Transverse colon (tissue), 4 donors: ENCODE measurements around the gene BACH2. TPM values are rescaled to one million over a fixed set of nuclear protein-coding genes. Genes with fewer than 3 reads are reported as not detected.
A peak's percentile ranks its signal among the peaks of the same experiment; 100 is the strongest.

Experiments used
- DNase-seq: peaks from one replicate; pipeline ENCODE4 v3.0.0-alpha.2; 2019
- H3K27ac ChIP-seq, 4 donors: fragments of 200-600 bp; sonication (generic); 2 replicates each; pipeline ENCODE4 v1.5.1; 2016 to 2018; ENCODE audit warnings: inconsistent platforms in 4 of 4
- H3K27me3 ChIP-seq: fragments of 200-600 bp; sonication (generic); 2 replicates; pipeline ENCODE4 v1.5.1; 2017; ENCODE audit warnings: inconsistent platforms
- H3K36me3 ChIP-seq, 4 donors: fragments of 200-600 bp; sonication (generic); 2 replicates each; pipeline ENCODE4 v1.5.1; 2017 to 2019; ENCODE audit warnings: inconsistent platforms in 4 of 4
- H3K4me1 ChIP-seq, 4 donors: fragments of 200-600 bp; sonication (generic); 2 replicates each; pipeline ENCODE4 v1.5.1; 2017 to 2020; ENCODE audit warnings: inconsistent platforms in 4 of 4
- H3K4me3 ChIP-seq, 4 donors: fragments of 200-600 bp; sonication (generic); 1 replicate in 1 of 4; 2 replicates in 3 of 4; pipeline versions ENCODE4 v1.5.1 to v1.6.1; 2017 to 2019; ENCODE audit warnings: inconsistent platforms in 4 of 4
- H3K9me3 ChIP-seq, 2 donors: fragments of 200-600 bp; sonication (generic); 2 replicates each; pipeline ENCODE4 v1.5.1; 2017 to 2019; ENCODE audit warnings: inconsistent platforms in 2 of 2
- CTCF ChIP-seq, 5 experiments: fragments of 200-600 bp in 3 of 5; fragments of 450-650 bp in 2 of 5; sonication (generic) in 3 of 5; IDR thresholded peaks; 1 replicate in 2 of 5; 2 replicates in 3 of 5; pipeline ENCODE4 v1.5.1; 2016 to 2017; ENCODE audit warnings: antibody characterized with exemption in 5 of 5, inconsistent platforms in 3 of 5, mild to moderate bottlenecking in 2 of 5, moderate library complexity in 1 of 5
- EP300 ChIP-seq: sonication (generic); formaldehyde crosslinking; IDR thresholded peaks from one replicate; pipeline ENCODE4 v1.6.1; 2017; ENCODE audit warnings: antibody characterized with exemption, low read depth
- POLR2A ChIP-seq: fragments of 450-650 bp; IDR thresholded peaks from one replicate; pipeline ENCODE4 v1.6.1; 2016; ENCODE audit warnings: antibody characterized with exemption, mild to moderate bottlenecking, moderate library complexity
- POLR2AphosphoS5 ChIP-seq, 3 donors: sonication (generic); formaldehyde crosslinking; IDR thresholded peaks; one replicate each; pipeline ENCODE4 v1.6.1; 2016; ENCODE audit warnings: antibody characterized with exemption in 3 of 3
- WGBS, 2 donors: methylation state at CpG; one replicate each; pipeline ENCODE4 v1.1.5; 2018; ENCODE audit warnings: low coverage in 1 of 2; 5-methylcytosine and 5-hydroxymethylcytosine counted together
- in situ Hi-C, 4 donors: fragments of 200-750 bp; cut with MboI; loops; one replicate each; pipeline versions ENCODE4 v1.15.0 to v1.15.1; 2017; ENCODE audit warnings: low sequenced_read_pairs in 3 of 4, low pct_ligation_motif_present in 1 of 4, low pct_unique_long_range_greater_than_20kb in 1 of 4
- intact Hi-C: fragments of 100-400 bp; cut with DNase I; formaldehyde crosslinking; loops from one replicate; pipeline ENCODE4 v1.15.1; 2023; ENCODE audit warnings: low total_unique reads
- total RNA-seq, 4 donors: library from RNA; depleted of rRNA; stranded (reverse); fragments of >200 nt; gene quantifications; one replicate each; pipeline ENCODE4 v1.1.0, GENCODE V29; 2016

Gene BACH2
- total RNA-seq, 4 donors from 2014 or later: 0.20 to 7.5 (median 2.4) TPM

GRCh38 chr6:90179190-90180169 lies 117.2 kb downstream of the BACH2 start:
- Histone ChIP-seq H3K4me1 (peaks cover 0 to 25% (median 7%) of the 10 kb centered on the region in 4 donors), H3K27me3 (no peaks in the 10 kb centered on the region), H3K36me3 (no peaks in the 10 kb centered on the region), H3K4me3 (no peak overlapping the region), H3K27ac (no peak overlapping the region), H3K9me3 (no peaks in the 10 kb centered on the region)
- in situ Hi-C loops (no loop called here), intact Hi-C loops (no loop called here)
- WGBS, 2 donors: 89 to 100% methylated on average over 1 of the region's 1 CpG
- TF ChIP-seq POLR2AphosphoS5 (IDR thresholded peaks at IDR 0.05) (no peak), CTCF (IDR thresholded peaks at IDR 0.05) (peak in 4 of 5 experiments; percentile 18 to 43 (median 31)), EP300 (no peak), POLR2A (no peak)
- DNase-seq: no peak

- WGBS, 2 donors: 12 to 35% methylated on average over 4 of the region's 4 CpGs
- no peaks in the 10 kb centered on the region for H3K27me3 ChIP-seq
- no peak for DNase-seq
- H3K4me1 ChIP-seq: peaks cover 0 to 17% (median 7%) of the 10 kb centered on the region in 4 donors
- TF ChIP-seq CTCF (IDR thresholded peaks at IDR 0.05) (no peak), EP300 (no peak), POLR2AphosphoS5 (IDR thresholded peaks at IDR 0.05) (no peak), POLR2A (no peak)
- no peaks in the 10 kb centered on the region for H3K36me3 ChIP-seq
- intact Hi-C loops (no loop called here), in situ Hi-C loops (no loop called here)
- H3K9me3 ChIP-seq: no peaks in the 10 kb centered on the region
- H3K4me3 ChIP-seq: no peak overlapping the region
- no peak overlapping the region for H3K27ac ChIP-seq
Measured at GRCh38 chr6:90178384-90178855, 118.2 kb downstream of the BACH2 start.

- Histone ChIP-seq H3K27me3 (no peaks in the 10 kb centered on the region), H3K4me1 (peaks cover 0 to 17% (median 7%) of the 10 kb centered on the region in 4 donors), H3K36me3 (no peaks in the 10 kb centered on the region), H3K4me3 (no peak overlapping the region), H3K9me3 (no peaks in the 10 kb centered on the region), H3K27ac (no peak overlapping the region)
- in situ Hi-C loops: no loop called here
- WGBS, 2 donors: 67 to 76% methylated on average over 7 to 11 of the region's 11 CpGs
- no peak for DNase-seq
- intact Hi-C loops: no loop called here
- TF ChIP-seq CTCF (IDR thresholded peaks at IDR 0.05) (no peak), POLR2AphosphoS5 (IDR thresholded peaks at IDR 0.05) (no peak), EP300 (no peak), POLR2A (no peak)
Measured at GRCh38 chr6:90177544-90178383, 118.9 kb downstream of the BACH2 start.
